ENCODE data around the gene OR4D11. TPM values are rescaled to one million over a fixed set of nuclear protein-coding genes. Genes with fewer than 3 reads are reported as not detected.
"Not testable (repeated sequence)": the region's sequence is repeated elsewhere in the genome, so short reads cannot be mapped to it uniquely, and the experiment has no call there.

OR4D11 gene
- total RNA-seq, 1 donor from 2014 or later = not detected

GRCh38 chr11:59534676-59535075, 31.3 kb downstream of the OR4D11 start:
- Mint-ChIP-seq H3K4me3 (peak overlapping the region; percentile 47), H3K36me3 (no peaks in the 10 kb centered on the region), H3K27me3 (no peaks in the 10 kb centered on the region), H3K9me3 (peaks cover 5% of the 10 kb centered on the region), H3K27ac (peak overlapping the region; percentile 58), H3K4me1 (ENCODE audit: unreplicated experiment) (peaks cover 15% of the 10 kb centered on the region)
- no peak for TF ChIP-seq CTCF (conservative IDR thresholded peaks at IDR 0.05)
- DNase-seq (ENCODE audit: extremely low spot score, unreplicated experiment) = no peak

GRCh38 chr11:59542142-59542810, 38.9 kb downstream of the OR4D11 start:
- no peak for DNase-seq (ENCODE audit: extremely low spot score, unreplicated experiment)
- no peak for TF ChIP-seq CTCF (conservative IDR thresholded peaks at IDR 0.05)
- H3K27me3 Mint-ChIP-seq = no peaks in the 10 kb centered on the region
- no peaks in the 10 kb centered on the region for H3K9me3 Mint-ChIP-seq
- H3K4me1 Mint-ChIP-seq (ENCODE audit: unreplicated experiment) = peaks cover 6% of the 10 kb centered on the region
- H3K36me3 Mint-ChIP-seq = no peaks in the 10 kb centered on the region
- no peak overlapping the region for H3K27ac Mint-ChIP-seq
- H3K4me3 Mint-ChIP-seq = no peak overlapping the region

- not testable (repeated sequence) for H3K36me3 Mint-ChIP-seq; H3K4me1 Mint-ChIP-seq (ENCODE audit: unreplicated experiment); H3K27me3 Mint-ChIP-seq; DNase-seq (ENCODE audit: extremely low spot score, unreplicated experiment); H3K4me3 Mint-ChIP-seq; H3K9me3 Mint-ChIP-seq; H3K27ac Mint-ChIP-seq
These were observed 40.3 kb downstream of the OR4D11 start for GRCh38 chr11:59543713-59544112.

GRCh38 chr11:59544869-59545178, 41.4 kb downstream of the OR4D11 start:
- TF ChIP-seq CTCF (conservative IDR thresholded peaks at IDR 0.05) = no peak
- Mint-ChIP-seq H3K4me3 (no peak overlapping the region), H3K9me3 (no peaks in the 10 kb centered on the region), H3K27ac (no peak overlapping the region), H3K36me3 (no peaks in the 10 kb centered on the region), H3K27me3 (no peaks in the 10 kb centered on the region), H3K4me1 (ENCODE audit: unreplicated experiment) (peaks cover 12% of the 10 kb centered on the region)
- DNase-seq (ENCODE audit: extremely low spot score, unreplicated experiment) = no peak

GRCh38 chr11:59545179-59546020, 42.0 kb downstream of the OR4D11 start:
- DNase-seq (ENCODE audit: extremely low spot score, unreplicated experiment) = no peak
- Mint-ChIP-seq H3K9me3 (no peaks in the 10 kb centered on the region), H3K4me3 (no peak overlapping the region), H3K27me3 (peaks cover under 1% of the 10 kb centered on the region), H3K4me1 (ENCODE audit: unreplicated experiment) (peaks cover 12% of the 10 kb centered on the region), H3K36me3 (no peaks in the 10 kb centered on the region), H3K27ac (no peak overlapping the region)
- TF ChIP-seq CTCF (conservative IDR thresholded peaks at IDR 0.05) = no peak

GRCh38 chr11:59547605-59548308, 44.4 kb downstream of the OR4D11 start:
- Mint-ChIP-seq H3K4me3 (peak overlapping the region; percentile 36), H3K27me3 (peaks cover 10% of the 10 kb centered on the region), H3K4me1 (ENCODE audit: unreplicated experiment) (peaks cover 28% of the 10 kb centered on the region)
- not testable (repeated sequence) for H3K36me3 Mint-ChIP-seq; H3K27ac Mint-ChIP-seq; H3K9me3 Mint-ChIP-seq; DNase-seq (ENCODE audit: extremely low spot score, unreplicated experiment)

Measured in type B pancreatic cell (in vitro differentiated cells).